SIG-M5 treated with dmso at 0.1 percent for 504 hours (cell line): ENCODE data around the gene ABCB9.

Experiments used
- DNase-seq: peaks from one replicate; lab custom pipeline; 2025; ENCODE audit not compliant: unreplicated experiment; lab: John Stamatoyannopoulos, UW

The ABCB9 gene

GRCh38 chr12:122995503-122996187, 29.4 kb upstream of the ABCB9 start:
- DNase-seq = no peak

- DNase-seq = no peak
These were observed 28.7 kb upstream of the ABCB9 start for GRCh38 chr12:122994781-122995502.

- no peak for DNase-seq
These were observed 27.9 kb upstream of the ABCB9 start for GRCh38 chr12:122994140-122994675.

DNA sequence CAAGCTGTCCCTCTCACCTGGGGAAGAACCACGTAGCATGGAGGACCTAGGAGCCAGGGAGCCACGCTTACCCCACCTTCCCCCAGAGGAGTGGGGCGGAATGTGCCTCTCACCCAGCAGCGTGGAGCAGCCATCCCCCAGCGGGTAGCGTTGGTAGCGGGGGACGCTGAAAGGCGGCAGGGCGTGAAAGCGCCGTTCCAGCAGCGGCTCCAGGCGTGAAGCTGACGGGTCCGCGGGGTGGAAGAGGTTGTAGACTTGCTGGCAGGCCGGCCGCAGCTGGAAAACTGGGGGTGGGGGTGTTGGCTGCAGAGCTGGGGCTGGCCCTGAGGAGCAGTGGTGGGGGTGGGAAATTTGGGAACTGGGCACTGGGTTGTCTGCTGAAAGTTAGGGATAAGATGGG, 26.1 kb upstream of the ABCB9 start:
- no peak for DNase-seq

- DNase-seq = no peak
These were observed 25.5 kb upstream of the ABCB9 start for GRCh38 chr12:122991623-122992275.

- DNase-seq = no peak
These were observed 24.8 kb upstream of the ABCB9 start for GRCh38 chr12:122990961-122991622.

- no peak for DNase-seq
These were observed 24.3 kb upstream of the ABCB9 start for GRCh38 chr12:122990561-122990960.

DNA sequence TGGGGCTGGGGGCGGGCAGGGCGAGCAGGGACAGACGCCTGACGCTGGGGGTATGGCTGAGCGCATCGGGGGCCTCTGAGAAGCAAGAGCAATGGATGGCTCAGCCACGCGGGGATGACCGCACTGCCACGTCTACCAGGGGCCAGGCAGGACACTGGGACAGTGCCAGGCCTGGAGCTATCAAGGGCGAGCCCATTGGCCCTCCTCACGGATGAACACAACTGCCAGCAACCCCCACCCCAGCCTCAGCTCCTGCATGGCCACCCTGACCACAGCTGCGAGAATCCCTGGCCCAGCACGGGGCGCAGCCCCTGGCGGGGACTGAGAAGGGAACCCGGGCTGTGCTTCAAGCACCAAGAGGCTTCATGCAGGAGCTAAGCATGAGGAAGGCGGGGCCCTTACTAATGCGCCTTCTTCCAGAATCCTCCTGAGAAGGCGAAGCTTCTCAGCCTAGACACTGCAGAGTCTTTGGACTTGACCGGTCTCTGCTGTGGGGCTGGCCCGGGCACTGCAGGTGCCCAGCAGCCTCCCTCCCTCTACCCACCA, 23.7 kb upstream of the ABCB9 start:
- no peak for DNase-seq

DNA sequence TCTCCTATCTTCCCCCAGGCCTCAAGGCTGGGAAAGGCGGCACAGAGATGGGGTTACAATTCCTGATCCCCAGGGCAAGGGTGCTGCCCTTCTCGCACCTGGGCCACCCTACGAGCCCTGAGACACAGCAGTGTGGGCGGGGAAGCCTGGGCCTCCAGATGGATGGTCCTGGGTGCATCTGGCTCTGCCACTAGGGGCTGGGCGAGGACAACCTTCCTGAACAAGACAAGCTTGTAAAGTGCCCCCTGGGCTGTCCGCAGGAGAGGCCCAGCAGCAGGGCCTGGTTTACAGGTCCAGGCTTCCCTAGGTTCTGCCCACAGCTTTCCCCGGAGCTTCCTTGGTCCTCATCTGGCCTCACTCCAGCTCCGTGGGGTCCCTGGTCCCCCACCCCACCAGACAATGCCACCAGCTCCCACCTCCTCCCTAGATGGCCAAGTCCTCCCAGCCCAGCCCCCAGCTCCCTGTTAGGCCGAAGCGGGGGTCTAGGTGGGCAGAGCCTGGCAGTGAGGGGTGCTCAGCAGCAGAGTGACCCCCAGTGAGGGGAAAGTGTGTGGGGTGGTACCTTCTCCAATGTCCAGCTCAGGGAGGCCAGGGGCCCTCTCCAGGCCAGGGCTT, 23.1 kb upstream of the ABCB9 start:
- no peak for DNase-seq

DNA sequence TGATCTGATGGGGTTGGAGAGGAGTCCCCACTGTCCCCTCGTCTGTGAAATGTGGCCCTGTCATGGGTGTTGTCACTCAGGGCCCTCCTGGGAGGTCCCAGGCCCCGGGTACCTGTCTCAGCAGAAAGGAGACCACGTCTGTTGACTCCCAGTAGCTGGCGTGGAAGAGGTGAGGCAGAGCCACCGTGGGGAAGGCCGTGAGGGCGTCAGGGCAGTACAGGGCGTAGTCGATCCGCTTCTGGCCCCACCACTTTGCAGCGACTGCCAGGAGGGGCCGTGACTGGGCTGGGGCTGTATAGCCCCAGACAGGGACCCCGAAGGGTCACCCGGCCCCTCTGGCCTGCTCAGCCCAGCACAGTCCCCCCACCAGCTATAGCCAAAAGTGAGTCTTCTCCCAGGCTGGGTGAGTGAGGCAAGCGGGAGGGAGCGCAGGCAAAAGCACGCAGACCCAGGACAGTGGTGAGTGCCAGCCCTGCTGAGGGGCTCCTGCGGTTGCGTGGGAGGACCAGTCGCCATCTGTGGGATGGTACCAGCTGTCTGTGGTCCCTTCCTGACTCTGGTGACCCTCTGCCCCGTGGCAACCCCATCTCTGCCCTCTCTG, 22.4 kb upstream of the ABCB9 start:
- no peak for DNase-seq

DNA sequence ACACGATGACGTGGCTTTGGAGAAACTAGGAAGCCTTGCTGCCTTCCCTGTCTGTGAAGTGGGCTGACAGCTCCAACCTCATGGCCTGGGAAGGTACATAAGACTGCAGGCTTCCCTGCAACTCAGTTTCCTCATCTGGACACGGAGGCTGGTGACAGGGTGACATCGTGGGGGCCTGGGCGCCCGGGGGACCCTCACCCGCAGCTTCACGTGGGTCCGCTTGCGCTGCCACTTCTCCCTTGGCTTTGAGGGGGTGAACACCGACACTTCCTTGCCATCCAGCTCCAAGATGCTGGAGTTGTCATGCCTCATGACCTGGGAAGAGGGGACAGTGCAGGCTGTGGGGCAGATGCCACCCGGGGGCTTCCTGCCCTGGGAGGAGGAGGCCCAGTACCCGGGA, 21.8 kb upstream of the ABCB9 start:
- DNase-seq = no peak

DNA sequence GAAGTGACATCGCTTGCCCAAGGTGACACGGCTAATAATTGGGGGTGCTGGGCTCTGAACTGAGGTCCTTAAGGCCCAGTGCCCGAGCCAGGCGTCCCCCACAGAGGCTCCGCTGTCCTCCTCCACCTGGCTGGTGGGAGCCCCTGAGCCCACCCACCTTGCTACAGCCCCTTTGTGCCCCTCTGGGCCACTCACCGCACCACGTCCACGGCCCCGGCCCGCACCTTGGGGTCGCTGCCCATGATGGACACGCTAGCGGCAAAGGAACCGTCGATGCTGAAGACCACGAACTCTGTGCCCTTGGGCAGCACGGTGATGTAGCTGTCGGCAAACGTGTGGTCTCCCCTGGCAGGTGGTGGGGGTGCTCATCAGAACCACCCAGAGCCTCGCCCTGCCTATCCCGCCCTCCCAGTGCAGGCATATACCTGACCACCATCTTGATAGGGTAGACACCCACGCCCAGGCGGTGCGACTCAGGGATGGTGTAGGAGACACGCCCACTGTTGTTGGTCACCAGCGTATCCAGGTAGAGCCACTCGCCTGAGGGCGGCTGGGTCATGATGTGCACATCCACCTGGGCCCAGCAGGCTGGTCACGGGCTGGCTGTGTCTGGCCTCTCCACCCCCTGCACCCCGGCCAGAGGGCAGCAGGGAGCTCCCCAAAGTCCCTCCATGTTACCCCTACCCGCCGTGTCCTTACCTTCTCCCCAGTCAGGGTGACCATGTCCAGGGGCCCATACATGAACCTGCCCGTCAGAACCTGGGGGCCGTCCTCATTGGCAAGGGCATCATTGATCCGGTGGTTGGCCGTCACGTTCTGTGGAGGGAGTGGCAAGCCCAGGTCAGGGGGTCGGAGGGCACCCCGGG, 21.1 kb upstream of the ABCB9 start:
- DNase-seq = no peak

GRCh38 chr12:122986258-122986871, 20.1 kb upstream of the ABCB9 start:
- no peak for DNase-seq

GRCh38 chr12:122985338-122986257, 19.3 kb upstream of the ABCB9 start:
- DNase-seq = no peak

- DNase-seq = no peak
These were observed 18.5 kb upstream of the ABCB9 start for GRCh38 chr12:122984612-122985337.

DNA sequence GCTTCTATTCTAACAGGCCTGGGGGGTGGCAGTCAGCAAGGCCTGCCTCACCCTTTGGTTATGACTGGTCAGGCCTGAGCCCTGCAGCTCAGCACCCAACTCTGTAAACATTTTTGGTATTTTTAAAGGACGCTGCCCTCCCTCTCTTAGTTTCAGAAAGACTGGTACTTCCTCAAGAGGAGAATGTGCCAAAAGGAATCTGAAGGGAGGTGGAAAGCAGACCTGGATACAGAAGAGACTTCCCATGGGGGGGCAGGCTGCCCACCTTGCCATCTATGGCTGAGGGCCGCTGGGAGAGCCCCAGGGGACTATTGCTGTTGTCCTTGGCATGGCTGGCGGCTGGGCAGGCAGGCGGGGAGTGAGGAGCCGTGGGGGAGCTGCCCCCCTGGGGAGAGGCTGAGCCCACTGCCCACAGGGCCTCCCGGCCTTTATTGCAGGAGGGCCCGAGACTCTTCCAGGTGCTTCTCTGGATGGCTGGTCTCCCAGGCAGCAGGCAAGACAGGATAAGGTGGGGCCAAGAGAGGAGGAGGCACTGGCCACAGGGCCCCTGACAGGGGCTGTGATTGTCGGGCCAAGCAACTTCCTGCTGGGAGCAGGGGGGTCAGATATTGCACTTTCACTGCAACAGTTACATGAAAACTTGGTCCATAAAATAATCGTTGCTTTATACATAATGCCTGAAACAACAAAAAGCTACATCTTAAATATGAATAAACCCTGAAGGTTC, 17.7 kb upstream of the ABCB9 start:
- no peak for DNase-seq
